Liver (tissue), 3 donors: Measurements from ENCODE around the gene AFF4.

Source experiments
- FOXA1 ChIP-seq: IDR thresholded peaks from 2 replicates; pipeline ENCODE4 v1.6.1; 2016; ENCODE audit warnings: antibody characterized with exemption
- SP1 ChIP-seq: IDR thresholded peaks from 2 replicates; pipeline ENCODE4 v1.6.1; 2018; ENCODE audit warnings: antibody characterized with exemption, mild to moderate bottlenecking
- TF ChIP-seq, protein P1 (sequence below): fragments of 150-350 bp; IDR thresholded peaks from 2 replicates; pipeline ENCODE4 v1.5.1; 2017; ENCODE audit warnings: improper control_type of control experiment, low read depth, low read length; ENCODE audit not compliant: missing input control
- TF ChIP-seq, protein P2 (sequence below): IDR thresholded peaks from 2 replicates; pipeline ENCODE4 v1.6.1; 2016; ENCODE audit warnings: antibody characterized with exemption
- TF ChIP-seq, protein P3 (sequence below): IDR thresholded peaks from 2 replicates; pipeline ENCODE4 v1.6.1; 2016; ENCODE audit warnings: antibody characterized with exemption
- donor health status: healthy.
- donor health status: healthy.

DNA sequence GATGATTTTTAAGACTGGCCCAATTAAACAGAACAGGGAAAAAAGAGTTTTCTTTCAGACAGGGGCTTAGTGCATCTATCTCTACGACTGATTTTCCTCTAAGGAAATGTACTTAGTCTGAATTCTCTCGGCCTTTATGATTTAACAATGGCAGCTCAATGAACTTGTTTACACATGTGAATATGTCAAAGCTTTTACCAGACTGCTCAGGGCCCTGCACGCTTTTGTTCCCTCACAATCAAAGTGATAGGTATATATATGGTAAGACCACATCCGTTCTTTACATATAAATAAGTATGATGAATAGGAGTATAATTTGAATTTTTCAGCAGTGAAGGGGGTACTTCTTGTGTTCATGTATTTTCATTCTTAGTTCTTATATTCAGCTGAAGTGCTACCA lies 62.4 kb downstream of the AFF4 start:
- TF ChIP-seq, protein P1, sequence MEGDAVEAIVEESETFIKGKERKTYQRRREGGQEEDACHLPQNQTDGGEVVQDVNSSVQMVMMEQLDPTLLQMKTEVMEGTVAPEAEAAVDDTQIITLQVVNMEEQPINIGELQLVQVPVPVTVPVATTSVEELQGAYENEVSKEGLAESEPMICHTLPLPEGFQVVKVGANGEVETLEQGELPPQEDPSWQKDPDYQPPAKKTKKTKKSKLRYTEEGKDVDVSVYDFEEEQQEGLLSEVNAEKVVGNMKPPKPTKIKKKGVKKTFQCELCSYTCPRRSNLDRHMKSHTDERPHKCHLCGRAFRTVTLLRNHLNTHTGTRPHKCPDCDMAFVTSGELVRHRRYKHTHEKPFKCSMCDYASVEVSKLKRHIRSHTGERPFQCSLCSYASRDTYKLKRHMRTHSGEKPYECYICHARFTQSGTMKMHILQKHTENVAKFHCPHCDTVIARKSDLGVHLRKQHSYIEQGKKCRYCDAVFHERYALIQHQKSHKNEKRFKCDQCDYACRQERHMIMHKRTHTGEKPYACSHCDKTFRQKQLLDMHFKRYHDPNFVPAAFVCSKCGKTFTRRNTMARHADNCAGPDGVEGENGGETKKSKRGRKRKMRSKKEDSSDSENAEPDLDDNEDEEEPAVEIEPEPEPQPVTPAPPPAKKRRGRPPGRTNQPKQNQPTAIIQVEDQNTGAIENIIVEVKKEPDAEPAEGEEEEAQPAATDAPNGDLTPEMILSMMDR, result no peak
- TF ChIP-seq SP1, result no peak
- TF ChIP-seq, protein P2, sequence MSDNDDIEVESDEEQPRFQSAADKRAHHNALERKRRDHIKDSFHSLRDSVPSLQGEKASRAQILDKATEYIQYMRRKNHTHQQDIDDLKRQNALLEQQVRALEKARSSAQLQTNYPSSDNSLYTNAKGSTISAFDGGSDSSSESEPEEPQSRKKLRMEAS, result no peak
- TF ChIP-seq FOXA1, result no peak
- TF ChIP-seq, protein P3, sequence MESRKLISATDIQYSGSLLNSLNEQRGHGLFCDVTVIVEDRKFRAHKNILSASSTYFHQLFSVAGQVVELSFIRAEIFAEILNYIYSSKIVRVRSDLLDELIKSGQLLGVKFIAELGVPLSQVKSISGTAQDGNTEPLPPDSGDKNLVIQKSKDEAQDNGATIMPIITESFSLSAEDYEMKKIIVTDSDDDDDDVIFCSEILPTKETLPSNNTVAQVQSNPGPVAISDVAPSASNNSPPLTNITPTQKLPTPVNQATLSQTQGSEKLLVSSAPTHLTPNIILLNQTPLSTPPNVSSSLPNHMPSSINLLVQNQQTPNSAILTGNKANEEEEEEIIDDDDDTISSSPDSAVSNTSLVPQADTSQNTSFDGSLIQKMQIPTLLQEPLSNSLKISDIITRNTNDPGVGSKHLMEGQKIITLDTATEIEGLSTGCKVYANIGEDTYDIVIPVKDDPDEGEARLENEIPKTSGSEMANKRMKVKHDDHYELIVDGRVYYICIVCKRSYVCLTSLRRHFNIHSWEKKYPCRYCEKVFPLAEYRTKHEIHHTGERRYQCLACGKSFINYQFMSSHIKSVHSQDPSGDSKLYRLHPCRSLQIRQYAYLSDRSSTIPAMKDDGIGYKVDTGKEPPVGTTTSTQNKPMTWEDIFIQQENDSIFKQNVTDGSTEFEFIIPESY, result no peak
